GM13976 (cell line): ENCODE results near the gene SLC13A3.

Source experiments
- DNase-seq: peaks from one replicate; pipeline ENCODE4 v3.0.0; 2012; ENCODE audit warnings: low spot score
- CTCF ChIP-seq: IDR thresholded peaks from 2 replicates; pipeline ENCODE4 v1.5.1; 2012; ENCODE audit warnings: borderline replicate concordance, mild to moderate bottlenecking; ENCODE audit not compliant: insufficient read depth; ENCODE audit errors: extremely low read depth, missing control alignments, control extremely low read depth
- in situ Hi-C: fragments of 300-500 bp; cut with MboI; formaldehyde crosslinking; loops from one replicate; pipeline ENCODE4 v1.12.0; 2022; ENCODE audit warnings: low sequenced_read_pairs, mixed read lengths, inconsistent platforms; ENCODE audit not compliant: unreplicated experiment

Gene SLC13A3

GRCh38 chr20:46660487-46660886 is 9.2 kb upstream of the SLC13A3 start:
- in situ Hi-C loops = no loop called here
- no peak for DNase-seq
- no peak for TF ChIP-seq CTCF

- in situ Hi-C loops = no loop called here
- no peak for TF ChIP-seq CTCF
- DNase-seq = no peak
Measured at GRCh38 chr20:46657618-46658017, 6.4 kb upstream of the SLC13A3 start.

- TF ChIP-seq CTCF = no peak
- in situ Hi-C loops = no loop called here
Measured at GRCh38 chr20:46657137-46657536, 5.9 kb upstream of the SLC13A3 start.

GRCh38 chr20:46652699-46653098 is 1.4 kb upstream of the SLC13A3 start:
- TF ChIP-seq CTCF = no peak
- no peak for DNase-seq
- in situ Hi-C loops = no loop called here

More at GRCh38 chr20:46657137-46657536, 5.9 kb upstream of the SLC13A3 start:
- DNase-seq = no peak

- TF ChIP-seq CTCF = no peak
- DNase-seq = no peak
Measured at GRCh38 chr20:46650575-46651090, 626 bp downstream of the SLC13A3 start.

GRCh38 chr20:46649965-46650542 is 1.2 kb downstream of the SLC13A3 start:
- in situ Hi-C loops = no loop called here
- DNase-seq = no peak
- no peak for TF ChIP-seq CTCF

More at GRCh38 chr20:46650575-46651090, 626 bp downstream of the SLC13A3 start:
- in situ Hi-C loops = no loop called here
